Stimulated activated naive CD4-positive, alpha-beta T cell (primary cell): ENCODE measurements around the gene APOBEC3B.
"Not testable (repeated sequence)": the region's sequence is repeated elsewhere in the genome, so short reads cannot be mapped to it uniquely, and the experiment has no call there.

Source experiments
- DNase-seq, 6 experiments: peaks; one replicate each; lab custom pipeline; 2025; lab: John Stamatoyannopoulos, UW

Gene APOBEC3B

DNA sequence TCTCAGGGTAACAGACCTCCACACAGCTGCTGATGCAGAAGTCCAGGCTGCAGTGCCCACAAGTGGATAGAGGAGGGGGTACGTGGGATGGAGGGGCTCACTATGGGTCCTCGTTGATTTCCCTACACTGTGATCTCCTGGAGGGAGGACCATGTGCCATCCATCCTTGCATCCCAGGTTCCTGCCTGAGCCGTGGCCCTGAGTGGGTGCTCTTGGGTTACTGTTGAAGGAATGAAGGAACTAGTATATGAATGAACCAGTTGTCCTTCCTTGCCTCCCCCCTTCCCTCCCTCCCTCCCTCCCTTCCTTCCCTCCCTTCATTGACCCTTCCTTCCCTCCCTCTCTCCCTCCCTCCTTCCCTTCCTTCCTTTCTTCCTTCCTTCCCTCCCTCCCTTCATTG lies 15.4 kb downstream of the APOBEC3B start:
- DNase-seq: no peak

- DNase-seq: peak; percentile 21 to 69 (median 44)
Measured at GRCh38 chr22:39003165-39003638, 21.1 kb downstream of the APOBEC3B start.

DNA sequence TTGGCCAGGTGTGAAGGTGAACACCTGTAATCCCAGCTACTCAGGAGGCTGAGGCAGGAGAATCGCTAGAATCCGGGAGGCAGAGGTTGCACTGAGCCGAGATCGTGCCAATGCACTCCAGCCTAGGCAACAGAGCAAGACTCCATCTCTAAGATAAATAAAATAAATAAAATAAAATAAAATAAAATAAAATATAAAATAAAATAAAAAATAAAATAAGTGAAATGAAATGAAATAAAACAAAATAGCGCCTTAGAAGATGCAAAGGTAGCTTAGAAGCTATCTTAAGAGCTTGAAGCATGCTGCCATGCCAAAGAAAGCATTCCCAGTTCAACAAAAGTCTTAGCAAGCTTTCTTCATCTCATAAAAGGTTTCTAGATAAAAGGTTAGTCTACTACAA lies 25.0 kb downstream of the APOBEC3B start:
- no peak for DNase-seq

GRCh38 chr22:39008271-39008850 lies 26.2 kb downstream of the APOBEC3B start:
- DNase-seq: not testable (repeated sequence)

GRCh38 chr22:39010946-39011345 lies 28.8 kb downstream of the APOBEC3B start:
- no peak for DNase-seq

DNA sequence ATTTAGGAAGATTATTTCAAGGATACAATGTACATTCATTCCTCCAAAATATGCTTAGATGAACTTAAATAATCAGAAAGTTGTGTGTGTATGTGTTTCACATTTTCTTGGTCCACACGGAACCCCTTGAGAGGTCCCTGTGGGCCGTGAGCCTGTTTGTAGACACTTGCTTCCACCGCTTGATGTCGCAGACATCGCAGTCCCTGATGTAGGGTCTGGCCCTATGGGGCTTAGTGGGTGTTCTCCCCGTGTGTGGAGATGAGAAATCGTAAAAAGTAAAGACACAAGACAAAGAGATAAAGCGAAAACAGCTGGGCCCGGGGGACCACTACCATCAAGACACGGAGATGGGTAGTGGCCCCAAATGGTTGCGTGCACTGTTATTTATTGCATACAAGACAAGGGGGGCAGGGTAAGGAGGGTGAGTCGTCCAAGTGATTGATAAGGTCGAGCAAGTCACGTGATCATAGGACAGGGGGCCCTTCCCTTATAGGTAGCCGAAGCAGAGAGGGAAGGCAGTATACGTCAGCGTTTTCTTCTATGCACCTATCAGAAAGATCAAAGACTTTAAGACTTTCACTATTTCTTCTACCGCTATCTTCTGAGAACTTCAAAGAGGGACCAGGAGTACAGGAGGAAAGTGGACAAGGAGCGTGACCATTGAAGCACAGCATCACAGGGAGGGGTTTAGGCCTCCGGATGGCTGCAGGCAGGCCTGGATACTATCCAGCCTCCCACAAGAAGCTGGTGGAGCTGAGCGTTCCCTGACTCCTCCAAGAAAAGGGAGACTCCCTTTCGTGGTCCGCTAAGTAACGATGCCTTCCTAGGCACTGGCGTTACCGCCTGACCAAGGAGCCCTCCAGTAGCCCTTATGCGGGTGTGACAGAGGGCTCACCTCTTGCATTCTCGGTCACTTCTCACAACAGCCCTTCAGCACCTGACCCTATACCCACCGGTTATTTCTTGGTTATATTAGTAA lies 30.7 kb downstream of the APOBEC3B start:
- DNase-seq: no peak

DNA sequence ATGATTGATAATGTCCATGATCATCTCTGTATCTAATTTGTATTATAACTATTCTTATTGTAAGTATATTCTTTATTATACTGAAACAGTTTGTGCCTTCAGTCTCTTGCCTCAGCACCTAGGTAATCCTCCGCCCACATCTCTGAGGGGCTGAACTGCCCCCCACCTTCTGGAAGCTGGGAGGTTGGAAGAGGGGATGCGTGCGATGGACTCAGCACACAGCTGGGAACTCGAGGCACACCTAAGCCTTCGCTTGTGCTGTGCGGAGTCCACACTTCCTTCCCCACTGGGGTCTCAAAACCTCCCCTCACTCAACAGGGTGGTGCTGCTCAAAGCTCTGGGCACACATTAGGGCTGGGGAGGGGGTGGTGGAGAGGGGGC lies 31.4 kb downstream of the APOBEC3B start:
- DNase-seq: not testable (repeated sequence)

GRCh38 chr22:39013942-39014722 lies 32.0 kb downstream of the APOBEC3B start, which contains the start of gene APOBEC3C:
Gene APOBEC3C (plus strand): TSS chr22:39014257. CDS start chr22:39014363, 106 bp downstream.
- peak; percentile 35 to 62 (median 42) for DNase-seq

DNA sequence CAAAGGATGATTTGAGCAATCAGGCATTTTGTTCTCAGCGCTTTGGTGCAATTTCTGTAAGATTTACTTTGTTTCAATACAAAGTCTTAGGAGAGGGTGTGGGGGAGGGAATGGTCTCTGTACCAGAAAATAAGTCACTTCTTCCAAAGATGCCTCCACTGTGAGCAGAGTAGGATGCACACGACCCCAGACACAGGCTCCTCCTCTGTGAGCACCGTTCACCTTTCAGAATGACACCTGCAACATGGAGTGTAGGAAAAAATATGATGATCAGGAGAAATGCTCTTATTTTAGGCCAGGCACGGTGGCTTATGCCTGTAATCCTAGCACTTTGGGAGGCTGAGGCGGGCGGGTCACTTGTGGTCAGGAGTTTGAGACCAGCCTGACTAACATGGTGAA lies 32.6 kb downstream of the APOBEC3B start:
- DNase-seq: not testable (repeated sequence)

GRCh38 chr22:39016592-39016991 lies 34.4 kb downstream of the APOBEC3B start:
- DNase-seq: no peak

DNA sequence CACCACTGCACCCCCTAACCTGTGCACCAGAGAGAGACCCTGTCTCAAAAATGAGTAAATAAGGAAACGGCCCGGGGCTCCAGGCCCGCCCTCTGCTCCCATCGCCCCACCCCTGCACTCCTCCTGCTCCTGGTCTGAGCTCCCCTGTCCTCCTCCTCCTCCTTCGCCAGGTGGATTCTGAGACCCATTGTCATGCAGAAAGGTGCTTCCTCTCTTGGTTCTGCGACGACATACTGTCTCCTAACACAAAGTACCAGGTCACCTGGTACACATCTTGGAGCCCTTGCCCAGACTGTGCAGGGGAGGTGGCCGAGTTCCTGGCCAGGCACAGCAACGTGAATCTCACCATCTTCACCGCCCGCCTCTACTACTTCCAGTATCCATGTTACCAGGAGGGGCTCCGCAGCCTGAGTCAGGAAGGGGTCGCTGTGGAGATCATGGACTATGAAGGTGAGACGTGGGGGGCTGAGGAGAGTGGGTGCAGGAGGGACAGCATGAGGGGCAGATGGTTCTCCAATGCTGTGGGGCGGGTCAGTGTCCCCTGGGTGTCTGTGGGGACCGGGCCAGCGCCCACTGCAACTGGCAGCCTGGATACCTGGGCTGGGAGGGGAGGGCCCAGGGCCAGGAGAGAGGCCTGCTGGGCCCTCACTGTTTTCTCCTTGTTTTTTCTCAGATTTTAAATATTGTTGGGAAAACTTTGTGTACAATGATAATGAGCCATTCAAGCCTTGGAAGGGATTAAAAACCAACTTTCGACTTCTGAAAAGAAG lies 35.6 kb downstream of the APOBEC3B start:
- DNase-seq: no peak

GRCh38 chr22:39020021-39020651 lies 38.0 kb downstream of the APOBEC3B start:
- not testable (repeated sequence) for DNase-seq

GRCh38 chr22:39021552-39022250 lies 39.6 kb downstream of the APOBEC3B start:
- DNase-seq: no peak

DNA sequence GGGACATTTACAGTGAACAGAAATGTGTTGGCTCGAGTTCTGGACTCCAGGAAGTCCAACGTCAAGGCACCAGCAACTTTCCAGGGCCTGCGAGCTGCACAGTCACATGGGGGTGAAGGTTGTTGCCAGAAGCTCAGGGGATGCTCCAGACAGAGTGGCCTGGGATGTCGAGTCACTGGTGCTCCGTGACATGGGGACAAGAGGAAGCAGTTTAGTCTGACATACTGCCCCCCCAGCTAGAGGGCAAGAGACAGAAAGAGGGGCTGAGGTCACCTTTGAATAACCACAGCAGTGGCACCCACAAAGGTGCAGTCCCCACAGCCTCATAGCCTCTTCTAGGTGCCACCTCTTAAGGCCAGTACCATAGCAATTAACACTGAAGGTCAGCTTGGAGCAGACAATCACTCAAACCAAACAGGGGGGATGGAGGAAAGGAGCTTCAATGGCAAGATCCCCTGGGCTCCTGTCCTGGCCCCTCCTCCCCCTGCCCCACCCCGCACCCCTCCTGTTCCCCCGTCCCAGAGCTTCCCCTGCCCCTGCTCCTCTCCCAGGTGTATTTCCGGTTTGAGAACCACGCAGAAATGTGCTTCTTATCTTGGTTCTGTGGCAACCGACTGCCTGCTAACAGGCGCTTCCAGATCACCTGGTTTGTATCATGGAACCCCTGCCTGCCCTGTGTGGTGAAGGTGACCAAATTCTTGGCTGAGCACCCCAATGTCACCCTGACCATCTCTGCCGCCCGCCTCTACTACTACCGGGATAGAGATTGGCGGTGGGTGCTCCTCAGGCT lies 42.6 kb downstream of the APOBEC3B start:
- DNase-seq: peak in 3 of 6 experiments; percentile 12 to 17 (median 15)

- no peak for DNase-seq
Measured at GRCh38 chr22:39026509-39027150, 44.5 kb downstream of the APOBEC3B start.

GRCh38 chr22:39027717-39028116 lies 45.6 kb downstream of the APOBEC3B start:
- no peak for DNase-seq

- no peak for DNase-seq
Measured at GRCh38 chr22:39028281-39028680, 46.1 kb downstream of the APOBEC3B start.

GRCh38 chr22:39029227-39029626 lies 47.1 kb downstream of the APOBEC3B start:
- no peak for DNase-seq

- DNase-seq: no peak
Measured at GRCh38 chr22:39030705-39031104, 48.6 kb downstream of the APOBEC3B start.
